GM12891 (cell line): ENCODE results near the gene CEACAM21.

Experiments
- PAX5 ChIP-seq: IDR thresholded peaks from 2 replicates; pipeline ENCODE4 v1.6.1; 2011; ENCODE audit warnings: low read length, moderate library complexity, mild to moderate bottlenecking; ENCODE audit not compliant: insufficient read depth, severe bottlenecking
- POLR2A ChIP-seq: IDR thresholded peaks from 2 replicates; pipeline ENCODE4 v1.6.1; 2011; ENCODE audit warnings: low read depth, low read length, control low read depth
- POLR2AphosphoS5 ChIP-seq: IDR thresholded peaks from 2 replicates; pipeline ENCODE4 v1.6.1; 2011; ENCODE audit warnings: low read depth, low read length, control low read depth
- SPI1 ChIP-seq: IDR thresholded peaks from 2 replicates; pipeline ENCODE4 v1.6.1; 2011; ENCODE audit warnings: low read depth, low read length, control low read depth
- TAF1 ChIP-seq: IDR thresholded peaks from 2 replicates; pipeline ENCODE4 v1.6.1; 2011; ENCODE audit warnings: low read depth, low read length, control low read depth

DNA sequence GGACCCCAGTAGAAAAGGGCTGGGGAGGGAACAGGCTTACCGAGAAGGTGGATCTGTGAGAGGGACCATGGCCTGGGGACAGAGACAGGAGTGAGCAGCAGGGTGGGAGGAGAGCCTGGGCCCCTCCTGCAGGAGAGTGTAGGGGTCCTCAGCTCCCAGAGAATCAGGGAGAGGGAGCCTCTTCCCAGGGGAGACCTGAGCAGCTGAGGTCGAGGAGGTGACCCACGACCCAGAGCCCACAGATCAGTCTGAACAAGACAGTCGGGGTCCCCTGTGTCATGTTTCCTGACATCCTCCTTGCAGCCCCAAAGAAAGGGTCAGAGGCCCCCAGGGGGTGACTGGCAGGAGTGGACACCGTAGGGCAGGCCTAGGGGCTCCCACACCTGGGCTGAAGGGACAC is 44.2 kb downstream of the CEACAM21 start:
- TF ChIP-seq TAF1 = no peak
- TF ChIP-seq POLR2A = no peak
- no peak for TF ChIP-seq SPI1
- no peak for TF ChIP-seq POLR2AphosphoS5
- no peak for TF ChIP-seq PAX5
